Right atrium auricular region (tissue), 2 donors: ENCODE results near the gene KLK6. TPM values are rescaled to one million over a fixed set of nuclear protein-coding genes. Genes with fewer than 3 reads are reported as not detected.

Experiments used
- DNase-seq: peaks from one replicate; pipeline ENCODE4 v3.0.0-alpha.2; 2019; ENCODE audit warnings: low spot score
- H3K27ac ChIP-seq, 2 donors: fragments of 200-600 bp; sonication (generic); 1 replicate in 1 of 2; 2 replicates in 1 of 2; pipeline ENCODE4 v1.5.1; 2016 to 2019
- H3K27me3 ChIP-seq, 2 donors: fragments of 200-600 bp; sonication (generic); one replicate each; pipeline versions ENCODE4 v1.5.1 to v1.6.0; 2017 to 2019
- H3K36me3 ChIP-seq: fragments of 200-600 bp; sonication (generic); one replicate; pipeline ENCODE4 v1.5.1; 2016
- H3K4me1 ChIP-seq, 2 donors: fragments of 200-600 bp; sonication (generic); one replicate each; pipeline versions ENCODE4 v1.5.1 to v1.6.0; 2017 to 2019
- H3K4me3 ChIP-seq, 2 donors: fragments of 200-600 bp; sonication (generic); 1 replicate in 1 of 2; 2 replicates in 1 of 2; pipeline ENCODE4 v1.5.1; 2017 to 2019; ENCODE audit warnings: mild to moderate bottlenecking in 1 of 2, moderate library complexity in 1 of 2
- H3K9me3 ChIP-seq, 2 donors: fragments of 200-600 bp; sonication (generic); one replicate each; pipeline ENCODE4 v1.5.1; 2019
- CTCF ChIP-seq, 2 donors: fragments of 200-600 bp; sonication (generic); IDR thresholded peaks; one replicate each; pipeline ENCODE4 v1.5.1; 2019; ENCODE audit warnings: antibody characterized with exemption in 2 of 2
- total RNA-seq, 2 donors: library from RNA; depleted of rRNA; stranded (reverse); fragments of >200 nt; gene quantifications; one replicate each; pipeline ENCODE4 v1.1.0, GENCODE V29; 2016

Gene KLK6
- total RNA-seq, 2 donors from 2014 or later, result not detected

DNA sequence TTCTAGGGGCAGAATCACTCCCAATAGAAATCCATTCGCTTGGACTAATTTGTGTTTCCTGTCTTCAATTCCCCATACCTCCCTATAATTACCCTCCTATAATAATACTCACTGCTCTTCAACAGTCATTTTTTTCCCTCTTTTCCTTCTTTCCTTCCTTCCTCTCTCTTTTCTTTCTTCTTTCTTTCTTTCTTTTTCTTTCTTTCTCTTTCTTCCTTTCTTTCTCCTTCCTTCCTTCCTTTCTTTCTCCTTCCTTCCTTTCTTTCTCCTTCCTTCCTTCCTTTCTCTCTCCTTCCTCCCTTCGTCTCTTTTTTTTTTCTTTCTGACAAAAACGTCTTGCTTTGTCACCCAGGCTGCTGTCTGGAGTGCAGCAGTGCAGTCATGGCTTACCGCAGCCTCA, 24.6 kb downstream of the KLK6 start:
- Histone ChIP-seq H3K4me3 (no peak overlapping the region), H3K36me3 (no peaks in the 10 kb centered on the region), H3K9me3 (peaks cover 0 to 3% of the 10 kb centered on the region in 2 donors), H3K4me1 (no peaks in the 10 kb centered on the region), H3K27me3 (no peaks in the 10 kb centered on the region), H3K27ac (no peak overlapping the region)
- TF ChIP-seq CTCF (IDR thresholded peaks at IDR 0.05), result no peak
- no peak for DNase-seq

GRCh38 chr19:50943074-50943828, 26.1 kb downstream of the KLK6 start:
- H3K9me3 ChIP-seq, result peaks cover 0 to 3% of the 10 kb centered on the region in 2 donors
- no peaks in the 10 kb centered on the region for H3K27me3 ChIP-seq
- no peak overlapping the region for H3K4me3 ChIP-seq
- H3K27ac ChIP-seq, result no peak overlapping the region
- no peaks in the 10 kb centered on the region for H3K36me3 ChIP-seq
- H3K4me1 ChIP-seq, result no peaks in the 10 kb centered on the region
- no peak for DNase-seq
- no peak for TF ChIP-seq CTCF (IDR thresholded peaks at IDR 0.05)

DNA sequence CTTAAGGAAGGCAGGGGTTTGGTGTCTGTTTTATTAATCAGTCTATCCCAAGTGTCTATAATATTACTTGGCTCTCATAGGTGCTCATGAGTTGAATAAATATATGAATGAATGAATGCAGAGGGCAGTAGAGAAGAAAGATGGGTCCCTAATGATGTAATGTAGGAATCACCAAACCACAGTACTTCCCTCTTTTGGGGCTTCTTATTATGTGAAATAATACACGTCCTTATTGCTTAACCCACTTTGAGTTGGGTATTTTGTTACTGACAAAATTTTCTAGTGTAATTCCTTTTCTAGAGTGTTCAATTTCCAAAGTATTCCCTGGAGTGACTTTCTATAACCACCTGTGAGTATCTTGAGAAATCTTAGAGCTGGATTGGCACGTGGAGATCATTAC, 29.8 kb downstream of the KLK6 start:
- no peak overlapping the region for H3K4me3 ChIP-seq
- no peak for TF ChIP-seq CTCF (IDR thresholded peaks at IDR 0.05)
- H3K27me3 ChIP-seq, result no peaks in the 10 kb centered on the region
- H3K4me1 ChIP-seq, result no peaks in the 10 kb centered on the region
- H3K27ac ChIP-seq, result no peak overlapping the region
- no peak for DNase-seq
- H3K36me3 ChIP-seq, result no peaks in the 10 kb centered on the region
- no peaks in the 10 kb centered on the region for H3K9me3 ChIP-seq

DNA sequence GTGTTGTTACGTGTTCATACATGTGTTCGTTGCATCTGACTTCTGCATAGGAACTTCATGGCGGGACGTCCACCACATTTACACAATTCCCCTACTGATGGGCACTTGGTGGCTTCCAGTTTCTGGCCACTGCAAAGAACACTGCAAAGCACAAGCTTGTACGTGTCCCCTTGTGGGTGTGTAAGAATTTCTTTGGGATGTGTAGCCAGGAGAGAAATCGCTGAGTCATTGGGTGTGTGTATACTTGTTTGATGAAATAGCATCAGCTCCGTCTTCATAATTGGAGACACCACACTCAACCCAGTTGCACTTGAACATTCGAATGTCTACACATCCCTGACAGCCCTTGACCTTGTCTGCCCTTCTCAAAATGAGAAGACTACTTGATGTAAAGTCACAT, 35.8 kb downstream of the KLK6 start:
- no peak overlapping the region for H3K27ac ChIP-seq
- no peaks in the 10 kb centered on the region for H3K36me3 ChIP-seq
- H3K4me1 ChIP-seq, result no peaks in the 10 kb centered on the region
- no peaks in the 10 kb centered on the region for H3K27me3 ChIP-seq
- TF ChIP-seq CTCF (IDR thresholded peaks at IDR 0.05), result no peak
- H3K9me3 ChIP-seq, result no peaks in the 10 kb centered on the region
- DNase-seq, result no peak
- no peak overlapping the region for H3K4me3 ChIP-seq

- H3K4me1 ChIP-seq, result no peaks in the 10 kb centered on the region
- no peaks in the 10 kb centered on the region for H3K9me3 ChIP-seq
- no peak overlapping the region for H3K27ac ChIP-seq
- no peak overlapping the region for H3K4me3 ChIP-seq
- no peak for TF ChIP-seq CTCF (IDR thresholded peaks at IDR 0.05)
- no peaks in the 10 kb centered on the region for H3K27me3 ChIP-seq
- no peaks in the 10 kb centered on the region for H3K36me3 ChIP-seq
- DNase-seq, result no peak
Measured at GRCh38 chr19:50932690-50933083, 36.7 kb downstream of the KLK6 start.
